T follicular helper cell (primary cell): ENCODE data around the gene BOK.

ENCODE experiments used
- DNase-seq: peaks from one replicate; pipeline ENCODE4 v3.0.0-alpha.2; 2020; ENCODE audit warnings: low read depth

BOK gene

GRCh38 chr2:241538838-241539615, 19.5 kb upstream of the BOK start:
- DNase-seq: no peak

GRCh38 chr2:241539616-241540374, 18.8 kb upstream of the BOK start:
- DNase-seq: no peak

DNA sequence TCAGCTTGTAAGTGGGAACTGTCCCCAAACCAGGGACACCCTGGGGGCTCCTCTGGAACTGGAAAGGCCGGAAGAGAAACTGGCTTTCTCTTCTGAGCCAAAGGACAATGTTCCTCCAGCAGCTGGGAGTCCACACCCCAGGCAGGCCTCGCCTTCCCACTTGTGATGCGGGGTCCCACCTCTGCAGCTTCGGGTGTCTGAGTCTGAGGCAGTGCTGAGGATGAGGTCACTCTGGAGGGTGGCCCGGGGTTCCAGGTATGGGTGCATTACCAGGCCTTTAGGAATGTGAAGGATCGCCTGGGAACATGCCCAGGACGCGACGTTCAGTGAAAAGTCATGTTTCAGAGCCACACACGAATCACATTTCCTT, 18.2 kb upstream of the BOK start:
- DNase-seq: no peak

- peak; percentile 46 for DNase-seq
These were observed 17.6 kb upstream of the BOK start for GRCh38 chr2:241540771-241541561.

DNA sequence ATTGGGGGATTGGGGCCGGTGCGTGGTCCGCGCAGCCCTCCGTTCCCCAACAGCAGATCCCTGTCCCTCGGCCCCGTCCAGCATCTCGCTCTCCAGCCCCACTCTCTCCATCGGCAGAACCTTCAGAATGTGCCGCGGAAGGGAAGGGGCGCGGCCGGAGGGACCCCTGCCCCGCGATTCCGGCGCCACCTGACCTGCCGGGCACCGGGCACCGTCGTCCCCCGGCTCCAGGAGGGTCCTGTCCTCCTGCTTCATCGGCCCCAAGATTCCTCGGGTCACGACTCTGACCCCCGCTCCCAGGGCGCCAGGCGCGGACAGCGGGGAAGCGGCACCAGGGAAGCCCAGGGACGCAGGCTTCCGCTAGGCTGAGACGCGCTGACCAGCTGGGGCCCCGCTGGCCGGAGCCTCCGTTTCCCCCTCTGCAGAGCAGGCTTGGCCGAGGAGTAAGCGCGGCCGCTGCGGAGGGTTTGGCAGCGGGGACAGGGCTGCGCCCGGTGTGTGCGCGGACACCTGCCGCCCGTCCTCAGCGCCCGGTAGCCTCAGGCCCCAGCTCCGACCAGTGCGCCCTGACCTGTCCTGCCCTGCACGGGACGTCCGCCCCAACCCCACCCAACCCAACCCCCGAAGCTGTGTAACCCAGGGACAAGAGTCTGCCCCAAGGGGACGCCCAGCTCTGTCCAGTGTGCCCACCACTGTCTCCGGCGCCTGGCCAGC, 16.8 kb upstream of the BOK start:
- DNase-seq: no peak

GRCh38 chr2:241542278-241542605, 16.3 kb upstream of the BOK start:
- DNase-seq: no peak

GRCh38 chr2:241545106-241545505, 13.4 kb upstream of the BOK start:
- DNase-seq: no peak

- DNase-seq: no peak
These were observed 12.7 kb upstream of the BOK start for GRCh38 chr2:241545523-241546473.

GRCh38 chr2:241546771-241547498, 11.6 kb upstream of the BOK start:
- no peak for DNase-seq

DNA sequence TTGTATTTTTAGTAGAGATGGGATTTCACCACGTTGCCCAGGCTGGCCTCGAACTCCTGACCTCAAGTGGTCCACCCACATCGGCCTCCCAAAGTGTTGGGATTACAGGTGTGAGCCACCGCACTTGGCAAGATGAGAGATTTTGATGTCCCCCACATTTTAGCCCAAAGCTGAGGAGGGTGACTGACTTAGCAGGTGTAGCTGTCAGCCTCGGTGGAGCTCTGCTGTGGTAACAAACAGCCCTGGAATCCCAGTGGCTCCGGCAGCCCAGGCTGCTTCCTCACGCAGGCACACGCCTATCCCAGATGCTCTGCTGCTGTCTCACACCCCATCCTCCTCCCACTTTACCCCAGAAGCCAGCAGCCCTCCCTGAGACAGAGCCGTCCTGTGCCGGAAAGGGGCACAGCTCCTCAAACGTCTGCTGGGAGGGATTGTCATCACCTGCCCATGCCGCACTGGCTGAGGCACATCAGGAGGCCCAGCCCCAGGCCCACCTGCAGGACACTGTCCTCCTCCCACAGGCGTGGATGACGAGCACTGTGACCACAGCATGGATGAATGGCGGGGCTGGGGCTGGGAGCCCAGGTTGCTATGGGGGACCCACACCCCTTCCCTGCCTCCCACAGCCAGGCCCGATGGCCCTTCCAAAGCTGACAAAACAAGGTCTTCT, 10.6 kb upstream of the BOK start:
- DNase-seq: no peak

GRCh38 chr2:241548451-241548835, 10.1 kb upstream of the BOK start:
- DNase-seq: no peak

DNA sequence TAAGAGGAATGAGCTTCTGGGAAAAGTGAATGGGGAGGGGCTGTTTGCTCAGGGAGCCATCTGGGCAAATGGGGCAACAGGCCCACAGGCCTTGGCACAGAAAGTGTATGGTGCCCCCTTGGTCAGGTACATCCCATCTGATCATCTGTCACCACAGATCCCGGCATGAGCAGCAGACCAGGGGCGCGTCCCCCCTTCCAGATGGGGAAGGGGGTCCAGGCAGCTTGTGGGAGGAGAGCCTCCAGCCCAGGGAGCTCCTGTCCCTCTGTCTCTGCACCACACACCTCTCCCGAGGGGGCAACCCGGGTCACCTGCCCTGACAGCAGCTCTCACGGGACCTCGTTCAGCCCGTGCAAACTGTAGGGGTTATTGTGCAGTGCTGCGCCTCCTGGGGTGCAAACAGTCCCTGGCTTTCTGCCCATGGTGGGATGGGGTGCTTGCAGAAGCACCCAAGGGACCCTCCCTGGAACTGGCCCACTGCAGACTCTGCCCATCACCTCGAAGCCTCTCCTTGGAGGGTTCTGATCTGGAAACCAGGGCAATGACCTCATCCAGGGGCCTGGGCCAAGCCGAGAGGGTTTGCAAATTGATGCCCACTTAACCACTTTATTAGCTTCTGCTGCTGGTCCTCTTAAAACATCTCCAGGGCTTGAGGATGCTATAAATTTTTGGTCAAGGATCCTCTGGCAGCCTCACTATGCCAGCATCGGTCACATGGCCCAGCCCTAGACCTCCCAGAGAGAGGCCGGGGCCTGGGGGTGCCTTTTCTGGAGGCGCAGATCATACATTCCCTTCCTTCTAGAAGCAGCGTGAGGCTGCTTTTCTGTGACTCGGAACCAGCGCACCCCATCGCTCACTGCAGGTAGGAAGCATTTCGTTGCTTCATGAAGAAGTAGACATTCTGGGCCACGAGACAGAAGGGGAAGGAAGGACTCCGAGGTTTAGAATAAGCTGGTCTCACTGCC, 7.6 kb upstream of the BOK start:
- no peak for DNase-seq

- no peak for DNase-seq
These were observed 6.9 kb upstream of the BOK start for GRCh38 chr2:241551599-241551997.

- no peak for DNase-seq
These were observed 6.4 kb upstream of the BOK start for GRCh38 chr2:241551998-241552737.

DNA sequence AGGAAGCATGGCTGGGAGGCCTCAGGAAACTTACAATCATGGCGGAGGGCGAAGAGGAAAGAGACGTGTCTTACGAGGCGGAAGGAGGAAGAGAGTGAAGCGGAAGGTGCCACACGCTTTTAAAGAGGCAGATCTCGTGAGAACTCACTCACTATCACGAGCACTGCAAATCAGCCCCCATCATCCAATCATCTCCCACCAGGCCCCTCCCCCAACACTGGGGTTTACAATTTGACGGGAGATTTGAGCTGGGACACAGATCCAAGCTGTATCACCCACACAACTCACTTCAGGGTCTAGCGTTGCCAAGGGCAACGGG, 5.1 kb upstream of the BOK start:
- no peak for DNase-seq

DNA sequence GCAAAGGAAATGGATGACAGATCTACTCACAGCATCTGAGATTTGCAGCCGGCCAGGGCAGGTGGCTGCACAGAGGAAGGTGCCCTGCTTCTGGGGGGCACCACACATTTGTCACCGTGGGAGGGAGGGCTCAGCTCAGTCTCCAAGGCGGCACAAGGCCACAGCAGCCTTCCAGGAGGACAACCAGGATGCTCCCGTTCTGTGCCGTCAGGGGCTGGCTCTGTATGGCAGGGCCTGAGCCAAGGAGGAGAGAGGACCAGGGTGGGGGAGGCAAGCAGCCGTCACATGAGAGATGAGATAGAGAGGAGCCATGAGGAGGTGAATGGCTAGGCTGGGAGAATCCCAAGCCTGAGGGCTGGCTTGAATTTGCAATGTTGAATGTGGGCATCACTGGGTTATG, 4.6 kb upstream of the BOK start:
- no peak for DNase-seq

GRCh38 chr2:241554610-241555322, 3.8 kb upstream of the BOK start:
- DNase-seq: no peak
